GM18517 (cell line): ENCODE data around the gene GRIN2C.

Source experiments
- ATAC-seq: cut with Tn5 transposase; IDR thresholded peaks from one replicate; pipeline ENCODE4 v1.9.1; 2021; ENCODE audit warnings: mild to moderate bottlenecking, moderate library complexity; ENCODE audit not compliant: unreplicated experiment

Gene GRIN2C

GRCh38 chr17:74804683-74805082 is 55.0 kb downstream of the GRIN2C start:
- ATAC-seq: no peak

DNA sequence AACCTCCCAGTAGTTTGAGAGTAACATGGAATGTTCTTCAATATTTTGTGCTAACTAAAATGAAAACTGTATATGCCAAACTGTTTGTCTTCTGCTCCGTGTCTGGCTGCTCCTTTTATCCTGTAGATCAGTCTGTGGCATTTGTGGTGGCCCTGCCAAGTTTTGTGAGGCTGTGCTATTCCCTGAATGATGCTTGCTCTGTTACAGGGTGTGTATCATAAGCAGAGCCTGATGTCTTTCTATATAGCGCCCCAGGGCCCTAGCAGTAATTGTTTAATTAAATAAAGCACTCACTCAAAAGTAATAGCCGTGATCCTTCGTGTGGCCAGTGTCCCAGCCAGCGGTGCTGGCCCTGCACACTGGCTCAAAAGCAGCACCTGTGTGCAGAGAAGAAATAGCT is 55.7 kb downstream of the GRIN2C start:
- no peak for ATAC-seq

DNA sequence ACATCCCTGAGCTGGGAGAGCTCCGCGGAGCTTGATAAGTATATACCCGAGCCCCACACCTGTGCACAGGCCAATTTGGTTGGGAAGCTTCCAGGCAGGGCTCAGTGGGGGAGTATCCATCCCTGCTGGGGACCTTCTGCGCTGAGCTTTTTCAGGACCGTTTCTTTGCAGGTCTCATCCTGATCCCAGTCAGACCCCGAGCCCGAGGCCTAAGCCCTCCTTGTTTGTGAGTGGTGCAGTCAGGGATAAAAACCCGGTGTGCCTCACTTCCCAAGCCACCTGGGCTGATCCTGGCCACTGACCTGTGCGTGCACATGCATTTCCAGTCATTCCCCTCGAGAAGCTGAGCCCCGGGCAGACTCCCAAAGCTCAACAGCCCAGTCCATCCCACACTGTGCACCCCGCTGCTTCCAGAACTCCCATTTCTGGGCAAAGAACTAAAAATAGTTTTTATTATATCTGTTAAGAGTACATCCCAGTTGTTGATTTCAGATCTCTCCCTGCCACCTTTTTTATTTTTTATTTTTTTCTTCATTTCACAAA is 56.2 kb downstream of the GRIN2C start:
- no peak for ATAC-seq

GRCh38 chr17:74801896-74802295 is 57.8 kb downstream of the GRIN2C start:
- no peak for ATAC-seq

DNA sequence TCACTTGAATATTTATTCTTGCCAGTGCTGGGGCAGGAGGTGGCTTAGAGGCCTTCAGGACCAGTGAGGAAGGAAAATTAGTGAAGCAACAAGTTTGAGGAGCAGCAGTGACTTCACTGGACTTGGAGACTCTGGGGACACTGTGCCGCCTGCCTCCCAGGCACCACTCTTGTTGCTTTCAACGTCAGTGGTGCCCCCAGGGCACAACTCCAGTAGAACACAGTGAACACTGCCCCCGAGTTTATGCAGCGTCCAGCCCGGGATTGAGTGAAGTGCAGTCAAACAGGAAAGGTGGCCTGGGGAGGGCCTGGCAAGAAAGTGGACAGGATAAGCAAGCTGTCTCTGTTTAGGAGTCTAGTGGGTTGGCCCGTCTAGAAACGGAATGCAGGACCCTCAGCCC is 59.2 kb downstream of the GRIN2C start:
- no peak for ATAC-seq

DNA sequence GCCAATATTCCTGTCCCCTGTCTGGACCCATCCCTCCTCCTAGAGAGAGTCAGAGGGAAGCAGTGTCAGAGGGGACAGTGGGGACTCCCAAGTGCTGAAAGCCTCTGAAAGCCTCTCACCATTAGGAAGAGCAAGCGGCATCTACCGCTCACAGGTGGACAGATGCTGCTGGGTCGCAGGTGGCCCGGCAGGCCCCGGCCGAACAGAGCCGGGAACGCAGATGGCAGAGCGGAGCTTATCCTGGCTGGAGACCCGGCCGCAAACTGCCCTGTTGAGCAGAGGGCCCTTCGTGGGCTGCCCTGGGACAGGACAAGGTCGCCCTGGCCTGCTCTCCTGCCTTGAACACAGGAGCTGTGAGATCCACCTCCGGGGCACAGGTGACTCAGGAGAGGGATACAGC is 60.6 kb downstream of the GRIN2C start:
- no peak for ATAC-seq

DNA sequence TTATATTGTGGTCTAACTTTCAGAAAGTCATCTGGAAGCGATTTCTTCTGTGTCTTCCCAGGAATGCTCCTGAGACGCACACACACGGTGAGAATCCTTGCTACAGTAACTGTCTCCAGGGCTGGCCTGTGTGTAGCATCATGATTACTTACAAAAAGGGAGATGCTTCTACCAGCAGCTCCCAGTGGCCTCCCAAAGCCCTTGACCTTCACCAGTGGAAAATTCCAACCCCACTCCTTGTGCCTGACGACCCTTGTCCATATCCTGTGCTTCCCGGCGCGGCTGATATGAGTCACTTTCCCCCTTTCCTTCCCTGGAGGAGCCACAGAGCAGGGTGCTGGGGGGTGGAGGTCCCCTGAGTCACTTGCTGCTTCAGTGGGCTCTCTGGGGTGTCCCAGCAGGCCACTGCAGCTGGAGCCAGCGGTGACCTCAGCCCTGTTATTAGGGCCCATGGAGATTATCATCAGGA is 61.4 kb downstream of the GRIN2C start:
- no peak for ATAC-seq

DNA sequence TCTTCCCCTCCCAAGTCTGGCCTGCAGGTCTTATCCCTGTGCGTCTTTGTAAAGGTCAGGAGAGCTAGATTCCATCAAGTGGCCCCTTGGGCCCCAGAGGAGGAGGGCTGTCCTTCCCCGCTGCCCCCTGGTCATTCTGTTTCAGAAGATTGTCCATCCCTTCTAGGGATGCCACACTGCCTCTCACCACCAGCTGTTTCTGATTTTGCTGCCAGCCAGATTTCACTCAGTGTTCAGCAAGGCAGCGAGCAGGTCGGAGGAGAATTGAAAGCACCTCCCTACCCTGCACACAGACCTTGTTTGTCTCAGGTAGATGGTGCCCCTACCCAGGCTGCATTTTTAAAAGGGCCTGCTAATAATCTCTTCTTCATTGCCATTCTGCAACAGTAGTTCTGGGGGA is 61.9 kb downstream of the GRIN2C start:
- no peak for ATAC-seq

DNA sequence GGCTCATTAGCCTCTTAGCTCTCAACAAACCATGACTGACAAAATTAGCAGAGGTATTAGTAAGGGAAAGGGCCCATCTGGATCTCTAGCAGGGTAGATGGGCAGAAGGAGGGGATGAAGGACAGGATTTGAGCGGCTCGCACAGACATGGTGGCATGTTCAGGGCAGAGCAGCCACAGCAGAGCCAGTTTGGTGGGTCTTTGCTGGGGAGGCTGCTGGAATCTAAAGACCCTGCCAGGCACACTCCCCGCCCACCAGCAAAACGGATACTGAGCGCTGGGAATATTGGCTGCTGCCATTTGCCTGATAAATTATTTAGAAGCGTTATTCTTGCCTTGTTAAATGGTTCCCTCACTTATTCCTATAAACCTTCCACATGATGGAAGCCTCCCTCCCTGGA is 62.8 kb downstream of the GRIN2C start:
- no peak for ATAC-seq

DNA sequence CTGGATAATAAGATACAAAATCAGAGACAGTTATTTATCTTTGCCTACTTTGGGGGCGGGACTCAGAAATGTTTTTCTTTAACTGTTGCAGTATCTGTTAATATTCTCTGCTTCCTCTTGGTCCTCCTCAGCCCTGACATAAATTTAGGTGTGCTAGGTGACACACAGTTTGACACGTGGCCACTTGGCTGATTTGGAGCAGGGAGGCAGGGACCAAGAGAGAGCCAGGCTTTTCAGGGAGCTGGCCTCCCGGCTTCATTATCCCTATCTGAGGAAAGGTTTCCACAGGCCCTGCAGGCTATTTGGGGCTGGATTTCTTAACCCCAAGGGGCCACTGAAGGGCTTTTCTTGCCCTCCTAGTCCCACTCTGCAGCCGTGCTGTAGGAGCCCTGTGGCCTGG is 63.5 kb downstream of the GRIN2C start:
- no peak for ATAC-seq

DNA sequence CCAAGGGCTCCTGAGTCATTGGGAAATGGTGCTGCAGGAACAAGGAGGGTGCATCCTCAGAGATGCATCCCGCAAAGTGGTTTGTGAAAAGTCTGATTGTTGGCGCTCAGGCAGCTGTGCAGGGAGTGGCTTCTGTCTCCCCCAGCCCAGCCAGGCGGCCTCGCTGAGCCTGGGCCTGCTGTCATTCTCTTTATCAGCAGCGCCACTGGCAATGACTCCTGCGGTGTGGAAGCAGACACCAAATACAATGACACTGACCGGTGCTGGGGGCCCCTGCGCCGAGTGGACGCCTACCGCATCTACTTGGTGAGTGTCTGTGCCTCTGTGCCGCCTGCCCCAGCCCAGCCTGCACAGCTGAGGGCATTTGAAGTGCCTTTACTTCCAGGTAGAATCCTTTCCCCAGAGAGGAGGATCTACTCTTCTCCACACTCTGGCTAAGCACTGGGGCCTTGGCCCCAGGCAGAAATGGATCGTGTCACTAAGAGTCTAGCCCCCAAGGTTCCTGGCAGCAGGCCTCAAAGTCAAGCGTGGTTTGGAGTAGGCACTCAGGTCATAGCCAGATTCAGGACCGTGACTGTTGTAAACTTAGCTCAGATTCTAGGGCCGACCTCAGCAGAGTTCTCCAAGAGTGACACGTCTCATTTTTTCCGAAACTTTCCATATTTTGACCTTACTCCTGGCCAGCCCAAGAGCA is 64.2 kb downstream of the GRIN2C start:
- no peak for ATAC-seq

DNA sequence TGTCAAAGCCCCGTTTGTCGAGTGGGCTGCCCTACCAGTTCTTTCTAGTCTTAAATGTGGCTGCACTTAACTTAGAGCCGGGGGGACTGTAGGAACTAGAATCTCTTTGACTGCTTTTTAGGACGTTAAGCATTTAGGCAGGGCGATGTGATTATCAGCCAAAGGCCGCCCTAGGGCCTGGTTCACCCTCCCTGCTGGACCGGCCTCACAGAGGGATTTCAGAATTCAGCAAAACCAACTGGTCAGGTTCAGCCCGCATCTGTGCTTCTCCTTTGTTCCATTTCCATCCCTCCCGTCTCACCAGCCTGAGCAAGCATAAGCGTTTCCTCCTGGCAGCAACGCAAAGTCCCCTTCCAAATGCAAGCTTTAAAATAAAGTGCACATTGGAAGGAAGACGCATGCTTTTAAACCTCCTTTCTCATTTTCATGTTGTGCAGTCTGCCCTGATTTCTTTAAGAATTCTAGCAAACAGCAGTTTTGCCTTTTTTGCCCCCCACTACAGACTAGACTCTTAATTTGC is 67.0 kb downstream of the GRIN2C start:
- ATAC-seq: no peak
